NT2/D1 (cell line): ENCODE results near the gene DLG2.

ENCODE experiments used
- YY1 ChIP-seq: IDR thresholded peaks from 2 replicates; pipeline ENCODE4 v1.6.1; 2011; ENCODE audit not compliant: insufficient read length, insufficient read depth
- ZNF274 ChIP-seq: IDR thresholded peaks from 2 replicates; pipeline ENCODE4 v1.6.1; 2011; ENCODE audit warnings: mild to moderate bottlenecking, low read depth, low read length

DNA sequence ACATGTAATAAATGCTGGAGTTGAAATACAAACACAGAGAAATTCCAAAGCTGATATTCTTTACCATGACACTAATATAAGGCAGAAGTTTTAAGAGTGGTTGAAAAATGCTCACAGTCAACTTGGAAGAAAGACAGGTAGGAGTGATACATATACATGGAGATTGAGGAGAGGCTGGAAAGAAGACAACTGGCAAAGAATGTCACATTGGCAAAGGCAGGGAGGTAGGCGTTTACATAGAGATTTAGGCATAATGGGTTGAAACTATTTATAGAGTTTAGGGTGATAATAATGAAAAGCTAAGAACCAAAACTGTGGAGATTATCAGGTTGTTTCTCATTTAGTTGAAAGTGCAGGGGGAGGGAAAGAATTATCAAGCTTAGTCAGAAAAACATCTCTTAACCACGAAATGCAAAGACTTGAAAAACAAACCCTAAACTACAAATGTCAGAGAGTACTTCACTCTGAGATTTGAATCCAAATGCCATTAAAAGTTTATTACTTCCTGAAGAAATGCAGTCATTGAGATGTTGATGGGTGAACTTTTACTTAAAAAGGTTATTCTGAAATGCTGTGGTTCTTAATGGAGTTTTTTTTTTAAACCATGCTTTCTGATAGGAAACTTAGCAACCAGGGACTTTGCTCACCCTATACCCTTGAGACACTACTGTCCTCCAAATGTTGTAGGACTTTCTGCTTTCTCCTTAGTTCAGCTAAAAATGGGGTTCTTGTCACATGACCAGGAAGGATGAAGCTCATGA lies 2202.6 kb downstream of the DLG2 start:
- TF ChIP-seq YY1 (no peak), ZNF274 (no peak)
